Cardiac muscle cell (in vitro differentiated cells and primary cell): ENCODE data around the gene TNS1. TPM values are rescaled to one million over a fixed set of nuclear protein-coding genes. Genes with fewer than 3 reads are reported as not detected.

Source experiments
- DNase-seq, 2 donors: peaks; one replicate each; pipeline versions ENCODE4 v3.0.0 to v3.0.0-alpha.2; 2010 to 2017; ENCODE audit warnings: low read depth in 1 of 2, low spot score in 1 of 2
- H3K27ac ChIP-seq: fragments of 200-600 bp; sonication (generic); 2 replicates; pipeline ENCODE4 v1.5.1; 2016
- H3K27me3 ChIP-seq: fragments of 200-600 bp; sonication (generic); 2 replicates; pipeline ENCODE4 v1.6.0; 2016; ENCODE audit warnings: control low read depth
- H3K36me3 ChIP-seq: fragments of 200-600 bp; sonication (generic); 2 replicates; pipeline ENCODE4 v1.5.1; 2016; ENCODE audit warnings: control low read depth
- H3K4me1 ChIP-seq: fragments of 200-600 bp; sonication (generic); 2 replicates; pipeline ENCODE4 v1.8.1; 2017; ENCODE audit warnings: low read depth, mild to moderate bottlenecking, mixed run types
- H3K4me3 ChIP-seq: fragments of 200-600 bp; sonication (generic); 2 replicates; pipeline ENCODE4 v1.5.1; 2016; ENCODE audit warnings: mild to moderate bottlenecking
- H3K9me3 ChIP-seq: fragments of 200-600 bp; sonication (generic); 2 replicates; pipeline ENCODE4 v1.5.1; 2017; ENCODE audit warnings: low read depth, mild to moderate bottlenecking, control low read depth
- CTCF ChIP-seq: IDR thresholded peaks from 2 replicates; pipeline ENCODE4 v1.5.1; 2012; ENCODE audit warnings: low read depth, mild to moderate bottlenecking, low read length
- polyA plus RNA-seq: library from polyadenylated mRNA; unstranded; fragments of >200 nt; fragmentation: Nextera tagmentation; extraction: Ambion mirVana; gene quantifications from 2 replicates; pipeline ENCODE4 v1.2.1, GENCODE V29; 2016
- total RNA-seq: library from RNA; depleted of rRNA; stranded (reverse); fragments of >200 nt; gene quantifications from 2 replicates; pipeline ENCODE4 v1.2.3, GENCODE V29; 2016

The TNS1 gene
- total and polyA plus RNA-seq, 2 experiments from 2014 or later, result 16.7 to 44.3 TPM

GRCh38 chr2:217751192-217751591 lies 251.6 kb downstream of the TNS1 start:
- Histone ChIP-seq H3K9me3 (no peaks in the 10 kb centered on the region), H3K36me3 (no peaks in the 10 kb centered on the region), H3K4me3 (no peak overlapping the region), H3K27ac (no peak overlapping the region), H3K27me3 (no peaks in the 10 kb centered on the region), H3K4me1 (no peaks in the 10 kb centered on the region)
- no peak for TF ChIP-seq CTCF
- DNase-seq, result no peak

Other genes with a start within 250 kb of the TNS1 start
- not detected in 2 replicates for gene RUFY4, start 66.3 kb upstream of the TNS1 start, total RNA-seq
- gene RUFY4, start 66.3 kb upstream of the TNS1 start, polyA plus RNA-seq, result not detected in 2 replicates
- 0.04 and 0.09 TPM in 2 replicates for gene CXCR2, start 123.0 kb upstream of the TNS1 start, total RNA-seq
- gene CXCR2, start 123.0 kb upstream of the TNS1 start, polyA plus RNA-seq, result 0.30 and 0.57 TPM in 2 replicates
- not detected in 2 replicates for gene CXCR1, start 164.0 kb upstream of the TNS1 start, total RNA-seq
- not detected in 2 replicates for gene CXCR1, start 164.0 kb upstream of the TNS1 start, polyA plus RNA-seq
- gene ARPC2, start 214.2 kb upstream of the TNS1 start, total RNA-seq, result 223 and 250 TPM in 2 replicates
- gene ARPC2, start 214.2 kb upstream of the TNS1 start, polyA plus RNA-seq, result 379 and 442 TPM in 2 replicates